HG03432 (cell line): ENCODE measurements around the gene PCDHGC5.

ENCODE experiments used
- ATAC-seq: cut with Tn5 transposase; IDR thresholded peaks from one replicate; pipeline ENCODE4 v1.9.1; 2021; ENCODE audit warnings: mild to moderate bottlenecking, moderate library complexity; ENCODE audit not compliant: unreplicated experiment

Gene PCDHGC5

DNA sequence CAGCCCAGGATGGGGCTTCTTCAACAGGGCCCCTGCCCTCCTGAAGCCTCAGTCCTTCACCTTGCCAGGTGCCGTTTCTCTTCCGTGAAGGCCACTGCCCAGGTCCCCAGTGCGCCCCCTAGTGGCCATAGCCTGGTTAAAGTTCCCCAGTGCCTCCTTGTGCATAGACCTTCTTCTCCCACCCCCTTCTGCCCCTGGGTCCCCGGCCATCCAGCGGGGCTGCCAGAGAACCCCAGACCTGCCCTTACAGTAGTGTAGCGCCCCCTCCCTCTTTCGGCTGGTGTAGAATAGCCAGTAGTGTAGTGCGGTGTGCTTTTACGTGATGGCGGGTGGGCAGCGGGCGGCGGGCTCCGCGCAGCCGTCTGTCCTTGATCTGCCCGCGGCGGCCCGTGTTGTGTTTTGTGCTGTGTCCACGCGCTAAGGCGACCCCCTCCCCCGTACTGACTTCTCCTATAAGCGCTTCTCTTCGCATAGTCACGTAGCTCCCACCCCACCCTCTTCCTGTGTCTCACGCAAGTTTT is 23.6 kb downstream of the PCDHGC5 start:
- no peak for ATAC-seq

DNA sequence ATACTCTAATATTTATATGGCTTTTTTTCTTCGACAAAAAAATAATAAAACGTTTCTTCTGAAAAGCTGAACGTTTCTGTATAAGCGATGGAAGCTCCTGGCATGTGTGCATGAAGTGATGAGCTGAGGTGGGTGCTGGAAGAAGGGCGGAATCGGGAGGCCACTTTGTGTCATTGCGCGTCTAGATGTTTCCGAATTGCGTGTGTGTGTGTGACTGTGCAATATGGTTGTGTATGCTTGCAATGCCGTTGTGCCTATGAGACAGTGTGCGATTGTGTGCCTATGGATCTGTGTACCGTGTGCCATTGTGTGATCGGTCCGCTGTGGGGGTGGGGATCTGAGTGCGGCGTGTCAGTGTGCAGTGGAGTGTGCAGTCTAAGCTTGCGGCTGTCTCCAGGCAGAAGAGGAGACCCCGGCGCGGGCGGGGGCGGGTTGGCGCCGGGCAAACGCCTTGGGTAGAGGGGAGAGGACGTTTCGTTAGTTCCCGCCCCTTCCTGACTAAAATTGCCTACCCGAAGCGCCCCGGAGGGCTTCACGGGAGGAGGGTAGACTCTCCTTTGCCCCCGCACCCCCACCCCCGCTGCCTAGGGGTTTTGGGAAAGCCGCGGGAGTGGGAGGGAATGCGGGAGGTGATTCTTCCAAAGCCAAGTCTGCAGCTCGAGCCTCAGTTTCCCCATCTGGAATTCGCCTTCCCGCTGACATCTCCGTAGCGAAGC is 24.2 kb downstream of the PCDHGC5 start:
- no peak for ATAC-seq

DNA sequence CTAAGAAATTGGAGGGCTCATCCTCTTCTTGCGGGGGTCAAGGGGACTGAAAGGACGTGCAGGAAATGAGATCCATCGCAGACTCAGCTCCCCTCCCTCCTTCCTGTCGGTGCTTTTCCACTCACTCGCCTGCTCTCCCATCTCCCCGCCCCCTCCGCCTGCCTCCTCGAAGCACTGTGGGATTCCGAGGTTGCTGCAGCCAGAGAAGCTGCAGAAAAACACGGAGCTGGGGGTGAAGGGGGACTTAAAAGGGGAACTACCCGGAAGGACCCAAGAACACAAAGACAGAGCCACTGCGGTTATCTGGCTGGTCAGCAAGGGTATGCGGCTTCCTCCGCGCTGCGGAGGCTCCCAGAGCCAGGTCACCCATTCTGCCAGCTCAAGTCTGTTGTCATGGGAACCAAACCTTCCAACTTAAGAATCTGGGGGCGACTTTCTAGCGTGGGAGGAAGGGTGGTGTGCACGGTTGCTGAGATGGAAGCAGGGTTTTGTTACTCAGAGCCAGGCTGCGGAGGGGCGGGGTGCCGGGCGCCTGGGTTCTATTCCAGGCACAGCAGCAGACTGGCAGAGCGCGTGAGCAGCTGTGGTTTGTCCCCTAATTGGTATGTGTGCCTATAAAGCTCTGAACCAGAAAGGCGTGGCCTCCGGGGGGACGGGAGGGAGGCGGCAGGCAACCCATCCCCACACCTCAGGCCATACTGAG is 24.9 kb downstream of the PCDHGC5 start:
- peak; percentile 52 for ATAC-seq

DNA sequence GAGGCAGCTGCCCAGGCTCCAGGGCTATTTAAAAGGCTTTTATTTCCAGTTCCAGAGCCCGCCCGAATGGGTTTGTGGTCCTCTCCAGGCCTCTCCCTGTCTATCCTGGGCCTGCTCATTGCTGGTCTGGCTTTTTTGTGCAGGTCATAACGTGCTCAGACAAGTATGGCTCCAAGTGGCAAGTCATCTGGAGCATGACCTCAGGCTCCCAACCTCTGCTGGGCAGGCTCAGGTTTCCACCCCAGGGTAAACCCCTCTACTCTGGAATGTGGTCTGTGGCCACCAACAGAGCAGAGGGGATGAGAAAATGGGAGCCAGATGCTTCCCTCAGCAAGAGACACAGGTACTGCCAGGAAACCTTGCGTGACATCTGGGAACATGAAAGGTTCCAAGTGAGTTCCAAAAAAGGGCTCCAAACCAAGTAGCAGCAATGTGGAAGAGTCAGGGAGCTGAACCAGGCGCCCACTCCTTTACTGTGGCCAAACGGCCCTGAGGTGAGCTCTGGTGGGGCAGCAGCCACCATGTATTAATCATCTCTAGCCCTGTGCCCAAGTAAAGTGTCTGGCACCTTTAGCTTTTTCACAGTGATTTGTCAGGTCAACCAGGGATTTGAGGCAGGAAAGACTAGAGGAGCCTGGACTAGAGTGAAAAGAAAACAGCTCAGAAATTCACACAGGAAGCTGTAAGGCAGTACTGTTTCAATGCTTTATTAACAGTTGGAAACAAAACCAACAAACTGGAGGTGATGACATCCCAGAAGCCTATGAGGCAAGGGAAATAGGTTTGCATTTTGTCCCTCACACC is 25.7 kb downstream of the PCDHGC5 start:
- ATAC-seq, result peak; percentile 20

DNA sequence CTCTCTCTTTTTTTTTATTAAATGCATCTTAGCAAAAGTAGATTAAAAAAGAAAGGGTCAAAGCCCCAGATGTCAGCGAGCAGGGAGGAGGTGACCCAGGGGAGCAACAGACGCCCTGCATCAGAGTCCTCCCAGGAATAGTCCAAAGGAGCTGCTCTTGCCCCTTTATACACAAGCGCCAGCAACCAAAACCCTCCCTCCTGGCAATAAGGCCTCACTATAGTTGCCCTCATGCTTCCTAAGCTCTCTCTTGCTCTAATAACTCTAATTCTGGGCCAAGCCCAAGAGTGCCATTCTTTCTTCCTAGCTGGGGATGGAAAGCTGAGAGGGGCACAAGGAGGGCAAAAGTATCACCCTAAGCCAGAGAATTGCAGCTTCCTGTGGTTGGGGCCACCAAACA is 26.3 kb downstream of the PCDHGC5 start:
- ATAC-seq, result no peak

DNA sequence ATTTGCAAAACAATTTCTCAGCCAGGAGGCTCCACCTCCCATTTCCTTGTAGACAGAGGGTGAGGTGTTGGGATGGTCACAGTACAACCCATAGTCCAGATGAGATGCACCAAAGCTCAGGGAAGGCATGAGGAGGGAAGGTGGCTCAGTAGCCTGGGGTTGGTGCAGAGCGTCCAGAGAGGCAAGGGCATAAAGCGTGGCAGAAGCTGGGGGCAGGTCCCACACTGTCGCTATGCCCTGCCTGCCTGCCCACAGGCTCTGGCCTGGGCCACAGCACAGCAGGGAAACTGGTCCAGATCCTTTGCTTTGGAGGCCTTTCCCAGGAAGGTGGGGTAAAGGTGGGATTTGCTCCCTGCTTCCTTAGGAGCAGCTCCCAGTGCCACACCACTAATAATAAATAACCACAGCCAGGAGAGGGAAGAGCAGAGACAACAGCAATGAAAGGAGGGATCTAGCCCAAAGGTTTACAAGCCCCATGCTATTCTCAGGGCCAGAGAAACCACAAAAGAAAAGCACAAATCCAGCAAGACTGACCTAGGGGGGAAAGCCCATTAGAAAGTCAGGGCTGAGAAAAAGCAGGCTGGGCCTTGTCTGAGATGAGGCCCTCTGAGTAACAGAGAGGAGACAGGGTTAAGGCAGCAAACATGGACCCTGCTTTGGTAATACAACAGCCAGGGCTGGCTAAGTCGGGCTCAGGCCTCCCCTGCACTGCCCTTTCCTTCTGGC is 27.2 kb downstream of the PCDHGC5 start:
- no peak for ATAC-seq

DNA sequence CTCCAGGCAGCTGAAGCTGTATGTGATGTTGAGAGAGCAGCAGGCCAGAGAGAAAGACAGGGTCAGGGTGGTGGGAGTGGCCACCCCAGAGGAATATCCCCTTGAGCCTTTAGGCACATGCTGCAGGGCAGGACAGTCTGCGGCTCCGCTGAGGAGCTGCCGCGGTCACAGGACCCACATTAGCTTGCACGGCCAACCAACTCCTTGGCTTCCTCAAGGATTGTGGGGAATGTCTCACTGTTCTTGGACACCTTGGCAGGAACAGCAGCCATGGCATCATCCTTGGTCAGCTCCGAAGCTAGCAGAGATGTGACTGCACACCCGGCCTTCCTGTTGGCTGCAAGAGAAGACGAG is 27.8 kb downstream of the PCDHGC5 start:
- ATAC-seq, result no peak

DNA sequence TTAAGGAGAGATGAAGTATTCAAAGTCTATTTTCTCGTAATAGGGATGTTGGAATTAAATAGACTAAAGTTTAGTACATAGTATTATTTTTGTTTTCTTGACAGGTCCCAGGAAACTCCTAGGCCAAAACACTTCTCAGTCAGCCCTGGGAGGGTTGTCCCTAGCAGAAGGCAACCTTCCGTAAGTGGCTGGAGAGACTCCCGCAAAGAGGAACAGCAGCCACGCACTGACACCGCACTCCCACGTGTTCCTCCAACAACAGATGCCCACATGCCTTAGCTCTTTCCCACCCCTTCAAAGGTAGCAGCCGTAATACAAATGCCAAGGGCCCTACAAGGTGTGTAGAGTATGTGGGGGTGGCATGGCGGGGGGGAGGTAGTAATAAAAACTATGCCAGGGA is 28.4 kb downstream of the PCDHGC5 start:
- ATAC-seq, result no peak

DNA sequence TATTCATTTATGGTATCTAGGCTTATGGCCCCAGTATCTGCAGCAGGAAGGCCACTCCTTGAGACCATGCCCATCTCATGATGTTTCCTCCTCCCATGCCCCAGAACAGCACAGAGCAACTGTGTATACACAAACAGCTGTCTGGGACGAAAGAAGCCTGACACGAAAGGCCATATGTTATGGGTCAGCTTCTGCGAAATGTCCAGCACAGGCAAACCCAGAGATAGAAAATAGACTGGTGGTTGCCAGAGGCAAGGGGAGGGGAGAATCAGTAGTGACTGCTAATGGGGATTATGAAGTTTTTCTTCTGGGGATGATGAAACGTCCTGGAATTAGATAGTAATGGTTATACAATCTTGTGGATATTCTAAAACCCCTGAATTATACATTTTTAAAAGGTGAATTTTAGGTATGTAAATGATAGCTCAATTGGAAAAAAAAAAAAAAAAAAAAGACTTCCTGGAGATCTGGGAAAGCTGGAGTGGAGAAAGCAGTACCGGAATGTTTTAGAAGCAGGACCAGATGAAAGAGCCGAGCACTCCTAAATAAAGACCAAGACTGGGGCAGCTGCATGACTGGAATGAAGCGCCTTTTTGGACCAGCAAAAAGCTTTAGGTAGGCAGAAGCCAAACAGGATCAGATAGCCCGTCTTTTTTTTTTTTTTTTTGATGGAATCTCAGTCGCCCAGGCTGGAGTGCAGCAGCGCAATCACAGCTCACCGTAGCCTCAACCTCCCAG is 29.2 kb downstream of the PCDHGC5 start:
- ATAC-seq, result no peak

DNA sequence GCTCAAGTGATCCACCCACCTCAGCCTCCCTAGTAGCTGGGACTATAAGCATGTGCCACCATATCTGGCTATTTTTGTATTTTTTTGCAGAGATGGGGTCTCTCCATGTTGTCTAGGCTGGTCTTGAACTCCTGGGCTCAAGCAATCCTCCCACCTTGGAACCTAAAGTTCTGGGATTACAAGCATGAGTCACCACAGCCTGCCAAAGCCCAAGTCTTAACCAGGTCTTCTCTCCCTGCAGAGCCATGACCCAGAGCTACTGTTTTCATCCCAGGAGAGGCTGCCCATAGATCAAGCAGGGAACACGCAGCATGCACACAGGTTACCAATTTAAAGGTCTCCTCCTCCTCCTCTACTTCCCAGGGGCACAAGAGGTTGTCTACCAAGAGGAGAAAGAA is 29.7 kb downstream of the PCDHGC5 start:
- no peak for ATAC-seq

DNA sequence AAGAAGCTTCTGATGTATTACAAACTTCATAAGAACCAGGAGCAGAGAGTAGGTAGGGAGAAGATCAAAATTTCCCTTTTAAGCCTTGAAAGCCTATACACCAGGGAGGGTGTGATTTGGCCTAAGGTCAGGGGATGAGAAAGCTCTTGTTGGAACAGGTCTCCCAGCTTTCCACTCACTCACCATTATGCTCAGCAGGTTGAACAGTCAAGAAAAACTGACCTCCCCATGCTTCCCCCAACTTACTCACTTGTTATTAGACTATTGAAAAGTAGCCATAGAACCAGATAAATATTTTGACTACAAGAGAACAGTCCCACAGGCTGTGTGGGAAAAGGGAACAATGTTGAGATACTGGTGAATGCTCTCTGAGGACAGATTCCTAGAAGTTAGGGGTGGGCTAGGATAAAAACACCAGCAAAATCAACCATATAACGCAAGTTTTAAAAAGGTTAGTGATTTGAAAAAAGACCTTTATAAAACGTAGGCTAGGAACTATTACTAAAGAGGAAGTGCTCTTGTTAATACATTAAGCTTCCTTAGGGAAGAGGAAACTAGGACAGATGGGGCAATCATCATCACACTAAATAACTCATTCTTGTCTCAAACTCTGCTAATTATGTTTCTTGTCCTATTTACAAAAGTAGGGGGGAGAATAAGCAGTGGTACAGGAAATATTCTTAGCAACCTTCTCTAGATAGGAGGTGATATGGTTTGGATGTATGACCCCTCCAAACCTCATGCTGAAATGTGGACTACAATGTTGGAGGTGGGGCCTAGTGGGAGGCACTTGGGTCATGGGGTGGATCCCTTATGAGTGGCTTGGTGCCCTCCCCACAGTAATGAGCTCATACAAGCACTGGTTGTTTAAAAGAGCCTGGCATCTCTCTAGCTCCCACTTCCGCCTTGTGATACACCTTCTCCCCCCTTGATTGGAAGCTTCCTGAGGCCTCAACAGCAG is 31.0 kb downstream of the PCDHGC5 start:
- no peak for ATAC-seq

DNA sequence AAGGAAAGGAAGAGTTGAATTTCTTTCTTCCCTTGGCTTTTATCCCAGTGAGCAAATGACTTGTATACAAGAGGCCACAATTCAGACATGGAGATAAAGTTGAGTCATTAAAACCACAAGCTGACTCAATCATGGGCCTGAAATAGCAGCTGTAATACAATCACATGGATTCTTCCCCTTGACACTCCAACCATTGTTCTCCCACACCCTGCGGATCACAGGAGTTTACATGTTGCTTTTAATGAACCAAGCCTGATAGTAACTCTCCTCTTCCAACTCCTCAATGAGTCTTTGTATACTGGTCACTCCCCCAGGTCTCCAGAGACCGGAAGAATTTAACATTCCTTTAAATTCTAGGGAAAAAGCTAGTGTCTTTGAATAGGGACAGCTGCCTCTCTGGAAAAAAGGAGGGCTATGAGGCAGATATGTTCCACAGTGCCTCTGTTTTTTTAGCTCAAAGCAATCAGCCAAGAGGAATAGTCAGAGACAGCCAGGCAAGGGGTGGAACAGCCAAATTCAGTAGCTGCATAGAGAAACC is 32.4 kb downstream of the PCDHGC5 start:
- no peak for ATAC-seq

DNA sequence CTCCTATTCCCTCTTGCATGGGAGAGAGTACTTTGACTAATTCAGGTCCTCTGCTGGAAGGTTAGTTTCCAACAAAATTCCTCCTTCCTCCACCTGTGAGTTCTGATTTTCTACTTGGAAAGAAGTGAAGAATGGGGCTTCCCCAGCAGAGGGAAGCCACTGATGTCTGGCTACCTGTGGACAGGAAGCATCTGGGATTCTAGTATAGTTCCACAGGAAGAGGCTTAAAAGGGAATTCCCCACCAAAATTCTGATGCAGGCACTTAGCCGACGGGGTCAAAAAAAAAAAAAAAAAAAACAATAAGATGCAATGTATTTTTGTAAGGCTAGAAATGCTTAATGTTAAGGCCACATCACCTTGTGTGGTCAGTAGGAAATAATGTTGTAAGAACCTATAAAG is 33.4 kb downstream of the PCDHGC5 start:
- ATAC-seq, result no peak

DNA sequence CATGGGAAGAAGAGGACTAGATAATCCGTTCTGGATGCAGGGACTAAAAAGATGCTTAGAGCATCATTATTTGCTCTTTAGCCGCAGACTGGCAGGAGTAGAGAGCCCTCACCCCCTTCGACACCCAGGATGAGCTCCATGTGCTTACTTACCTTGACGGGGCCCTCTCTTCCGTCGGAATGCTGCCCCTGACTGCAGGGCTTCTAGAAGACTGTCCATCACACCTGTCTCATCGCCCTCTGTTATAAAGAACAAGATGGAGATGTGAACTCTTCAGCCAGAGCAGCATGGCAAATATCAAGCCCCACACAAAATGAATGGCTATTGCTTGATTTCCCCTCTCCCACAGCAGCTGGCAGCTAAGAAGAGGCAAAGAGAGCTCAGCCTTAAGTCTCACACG is 35.1 kb downstream of the PCDHGC5 start:
- ATAC-seq, result no peak

DNA sequence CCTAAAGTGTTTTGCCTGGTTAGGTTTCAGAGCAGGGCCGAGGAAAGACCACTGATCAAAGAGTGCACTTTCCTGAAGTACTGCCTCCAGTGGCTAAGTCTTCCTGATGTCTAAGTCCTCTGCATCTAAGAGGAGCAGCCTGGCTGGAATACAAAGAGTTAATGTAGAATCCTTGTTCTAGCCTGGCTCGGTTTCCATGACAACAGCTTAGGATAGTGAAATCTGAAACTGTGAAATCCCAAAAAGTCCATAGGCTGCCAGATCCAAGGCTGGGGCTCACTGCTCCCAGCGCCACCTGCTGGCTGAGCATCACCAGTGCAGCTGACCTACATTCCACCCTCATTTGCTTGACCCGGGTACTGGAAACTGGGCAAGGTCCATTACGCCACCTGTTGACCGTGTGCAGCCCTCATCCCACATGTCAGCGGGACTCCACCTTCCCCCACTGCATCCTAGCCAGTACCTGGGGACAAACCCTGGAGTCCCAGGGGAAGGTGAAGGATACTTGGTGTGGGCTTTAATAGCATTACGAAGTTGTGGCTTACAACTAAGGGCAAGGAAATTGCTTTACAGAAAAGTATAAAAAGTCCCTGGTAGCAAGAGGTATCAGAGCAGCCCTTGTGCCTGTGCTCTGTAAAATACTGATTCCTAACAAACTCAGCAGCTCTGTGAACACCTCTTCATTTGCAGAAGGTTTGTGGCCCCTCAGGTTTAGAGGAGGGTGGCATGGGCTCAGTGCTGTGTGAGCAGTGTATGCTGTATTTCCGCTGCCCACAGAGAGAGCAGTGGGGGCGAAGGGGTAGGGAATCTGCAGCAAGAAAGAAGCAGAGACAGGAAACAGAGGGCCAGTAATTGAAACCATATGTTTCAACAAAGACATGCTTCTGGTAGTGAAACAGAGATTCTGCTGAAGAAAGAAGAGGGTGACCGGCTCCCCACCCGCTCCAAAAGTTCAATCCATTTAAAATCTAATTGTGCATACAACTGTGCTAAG is 36.0 kb downstream of the PCDHGC5 start:
- ATAC-seq, result peak; percentile 74

DNA sequence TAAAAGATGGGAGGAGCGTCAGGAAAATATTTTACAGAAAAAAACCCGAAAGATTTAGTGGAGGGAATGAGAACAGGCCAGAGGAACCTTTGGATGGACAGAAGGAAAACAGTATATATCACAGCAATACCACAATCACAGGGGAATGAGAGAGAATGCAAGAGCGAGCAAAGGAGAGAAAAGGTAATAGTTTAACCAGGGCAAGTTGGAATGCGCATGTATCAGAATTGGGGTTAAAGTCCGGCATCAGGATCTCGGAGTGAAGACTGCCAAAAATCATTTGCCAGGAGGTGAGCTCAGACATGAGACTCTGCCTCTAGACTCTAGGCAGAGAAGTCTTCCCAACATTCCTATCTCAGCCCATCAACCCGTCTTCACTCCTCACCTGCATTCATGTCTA is 36.8 kb downstream of the PCDHGC5 start:
- no peak for ATAC-seq

DNA sequence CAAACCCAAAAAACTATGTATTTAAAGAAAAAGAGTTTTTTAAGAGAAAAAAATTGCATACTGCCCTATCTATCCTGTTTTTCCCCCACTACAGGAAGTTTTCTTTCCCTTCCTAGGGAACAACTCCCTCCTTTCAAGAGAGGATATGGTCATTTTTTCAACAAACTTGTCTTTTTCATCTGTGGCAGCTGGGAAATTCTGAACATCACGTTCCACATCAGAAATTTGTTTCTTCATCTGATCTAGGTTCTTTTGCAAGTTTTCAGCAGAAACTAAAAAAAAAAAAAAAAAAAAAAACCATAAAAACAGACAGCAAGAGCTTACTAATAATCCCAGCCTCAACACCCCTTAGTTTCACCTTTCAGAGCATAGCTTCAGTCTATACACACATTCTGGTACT is 38.5 kb downstream of the PCDHGC5 start:
- no peak for ATAC-seq
